H1 (cell line): ENCODE data around the gene TRIM32. TPM values are rescaled to one million over a fixed set of nuclear protein-coding genes. Genes with fewer than 3 reads are reported as not detected.

Source experiments
- CTCF ChIA-PET: fragments of 300-600 bp; sonication (Branson Sonifier 250); formaldehyde crosslinking; loops from one replicate; lab custom pipeline; 2021; ENCODE audit not compliant: partially characterized antibody; lab: Charles Lee
- POLR2A ChIA-PET: fragments of 300-600 bp; sonication (Branson Sonifier 250); formaldehyde crosslinking; loops from one replicate; lab custom pipeline; 2021; ENCODE audit warnings: inconsistent platforms; ENCODE audit not compliant: partially characterized antibody; lab: Charles Lee
- DNase-seq, 2 experiments: peaks; one replicate each; pipeline versions ENCODE4 v3.0.0 to v3.0.0-alpha.2; 2010 to 2022; ENCODE audit warnings: low spot score in 2 of 2, low read depth in 1 of 2, mixed read lengths in 1 of 2
- FAIRE-seq: peaks from 2 replicates; lab custom pipeline; 2011; peaks lifted over from hg19 to GRCh38; lab: Jason Lieb, UNC
- H2AFZ ChIP-seq: 2 replicates; pipeline ENCODE4 v1.8.1; 2012; ENCODE audit warnings: low read length, inconsistent platforms
- H2AK5ac ChIP-seq: 2 replicates; pipeline ENCODE4 v1.6.1; 2013; ENCODE audit warnings: low read depth, low read length
- H2BK120ac ChIP-seq: replicated peaks from 2 replicates; pipeline ENCODE3; 2013; ENCODE audit warnings: low read depth, low read length, inconsistent platforms
- H2BK12ac ChIP-seq: 2 replicates; pipeline ENCODE4 v1.6.1; 2013; ENCODE audit warnings: low read depth, low read length
- H2BK15ac ChIP-seq: 2 replicates; pipeline ENCODE4 v1.6.1; 2013; ENCODE audit warnings: low read length
- H2BK20ac ChIP-seq: 2 replicates; pipeline ENCODE4 v1.6.1; 2013; ENCODE audit warnings: low read length
- H2BK5ac ChIP-seq: 2 replicates; pipeline ENCODE4 v1.6.1; 2013; ENCODE audit warnings: low read depth, low read length
- H3K14ac ChIP-seq: 2 replicates; pipeline ENCODE4 v1.6.1; 2013; ENCODE audit warnings: inconsistent platforms; ENCODE audit not compliant: insufficient read length
- H3K18ac ChIP-seq: 2 replicates; pipeline ENCODE4 v1.6.1; 2013; ENCODE audit warnings: low read length; ENCODE audit errors: extremely low read depth
- H3K23ac ChIP-seq: 2 replicates; pipeline ENCODE4 v1.6.1; 2013; ENCODE audit warnings: inconsistent platforms; ENCODE audit not compliant: insufficient read length
- H3K23me2 ChIP-seq: 2 replicates; pipeline ENCODE4 v1.6.1; 2013; ENCODE audit warnings: low read depth, low read length
- H3K27ac ChIP-seq: 2 replicates; pipeline ENCODE4 v1.6.1; 2011; ENCODE audit warnings: low read depth, low read length, inconsistent platforms
- H3K27me3 ChIP-seq, 4 experiments: replicated peaks in 1 of 4; 1 replicate in 1 of 4; 2 replicates in 3 of 4; pipeline versions ENCODE4 v1.6.1 to v1.8.1; 2011 to 2013; ENCODE audit warnings: low read length in 3 of 4, mild to moderate bottlenecking in 3 of 4, inconsistent platforms in 2 of 4, mixed read lengths in 2 of 4, moderate library complexity in 1 of 4; ENCODE audit not compliant: control insufficient read depth in 3 of 4, insufficient read depth in 3 of 4; ENCODE audit errors: extremely low read depth in 1 of 4
- H3K36me3 ChIP-seq, 4 experiments: 2 replicates each; pipeline versions ENCODE4 v1.6.1 to v1.8.1; 2011 to 2013; ENCODE audit warnings: mild to moderate bottlenecking in 4 of 4, low read length in 3 of 4, moderate library complexity in 2 of 4, control low read depth in 1 of 4, inconsistent platforms in 1 of 4; ENCODE audit not compliant: insufficient read depth in 4 of 4, control insufficient read depth in 2 of 4
- H3K4ac ChIP-seq: replicated peaks from 2 replicates; pipeline ENCODE3; 2013; ENCODE audit warnings: low read length, low read depth, mixed read lengths, inconsistent platforms; ENCODE audit not compliant: insufficient read length
- H3K4me1 ChIP-seq, 4 experiments: replicated peaks in 1 of 4; 1 replicate in 1 of 4; 2 replicates in 3 of 4; pipeline versions ENCODE4 v1.6.1 to v1.8.1; 2011 to 2013; ENCODE audit warnings: low read length in 3 of 4, inconsistent platforms in 2 of 4, mixed read lengths in 1 of 4; ENCODE audit not compliant: insufficient read depth in 4 of 4, control insufficient read depth in 3 of 4
- H3K4me2 ChIP-seq, 2 experiments: 2 replicates each; pipeline versions ENCODE4 v1.6.1 to v1.8.1; 2011 to 2013; ENCODE audit warnings: low read depth in 2 of 2, low read length in 2 of 2, control low read depth in 1 of 2, inconsistent platforms in 1 of 2, mild to moderate bottlenecking in 1 of 2; ENCODE audit not compliant: insufficient read depth in 1 of 2
- H3K4me3 ChIP-seq, 4 experiments: fragments of 200-600, 300-600 bp in 1 of 4; sonication (generic), shearing (Covaris generic), sonication (Bioruptor Twin) in 1 of 4; 2 replicates each; pipeline versions ENCODE4 v1.5.1 to v1.8.1; 2011 to 2016; ENCODE audit warnings: low read length in 4 of 4, low read depth in 3 of 4, control low read depth in 2 of 4, inconsistent platforms in 2 of 4, mild to moderate bottlenecking in 2 of 4, mixed read lengths in 1 of 4, moderate library complexity in 1 of 4; ENCODE audit not compliant: insufficient read depth in 2 of 4; ENCODE audit errors: extremely low read depth in 1 of 4
- H3K56ac ChIP-seq: replicated peaks from 2 replicates; pipeline ENCODE3; 2013; ENCODE audit warnings: low read depth, mild to moderate bottlenecking, mixed read lengths, low read length, inconsistent platforms; ENCODE audit not compliant: insufficient read length
- H3K79me1 ChIP-seq: 2 replicates; pipeline ENCODE4 v1.6.1; 2013; ENCODE audit warnings: low read depth, low read length, control low read depth
- H3K79me2 ChIP-seq, 2 experiments: 2 replicates each; pipeline versions ENCODE4 v1.6.1 to v1.8.1; 2012 to 2013; ENCODE audit warnings: low read length in 2 of 2, mild to moderate bottlenecking in 2 of 2, inconsistent platforms in 1 of 2; ENCODE audit not compliant: insufficient read depth in 2 of 2, control insufficient read depth in 1 of 2
- H3K9ac ChIP-seq, 4 experiments: replicated peaks in 1 of 4; 1 replicate in 1 of 4; 2 replicates in 3 of 4; pipeline versions ENCODE4 v1.6.1 to v1.8.1; 2011 to 2013; ENCODE audit warnings: low read depth in 3 of 4, low read length in 3 of 4, control low read depth in 2 of 4, mild to moderate bottlenecking in 2 of 4, moderate library complexity in 2 of 4, inconsistent platforms in 1 of 4; ENCODE audit errors: extremely low read depth in 1 of 4
- H3K9me3 ChIP-seq, 2 experiments: 2 replicates each; pipeline versions ENCODE4 v1.6.1 to v1.8.1; 2012 to 2013; ENCODE audit warnings: mild to moderate bottlenecking in 2 of 2, moderate library complexity in 2 of 2, control low read depth in 1 of 2, inconsistent platforms in 1 of 2, low read depth in 1 of 2, low read length in 1 of 2, mixed read lengths in 1 of 2; ENCODE audit not compliant: insufficient read depth in 2 of 2
- H4K20me1 ChIP-seq, 2 experiments: replicated peaks in 1 of 2; 2 replicates each; pipeline versions ENCODE3 to v1.8.1; 2011 to 2013; ENCODE audit warnings: inconsistent platforms in 2 of 2, low read length in 2 of 2, mild to moderate bottlenecking in 1 of 2; ENCODE audit not compliant: insufficient read depth in 2 of 2, control insufficient read depth in 1 of 2
- H4K5ac ChIP-seq: 2 replicates; pipeline ENCODE4 v1.6.1; 2013; ENCODE audit warnings: low read length, low read depth, mixed read lengths, inconsistent platforms; ENCODE audit not compliant: insufficient read length
- H4K8ac ChIP-seq: 2 replicates; pipeline ENCODE4 v1.8.0; 2013; ENCODE audit warnings: mild to moderate bottlenecking, moderate library complexity, low read length, inconsistent platforms; ENCODE audit not compliant: insufficient read depth; ENCODE audit errors: extremely low read depth
- H4K91ac ChIP-seq: replicated peaks from 2 replicates; pipeline ENCODE3; 2013; ENCODE audit warnings: low read length, mixed read lengths, inconsistent platforms; ENCODE audit not compliant: insufficient read length
- EGR1 ChIP-seq: IDR thresholded peaks from 2 replicates; pipeline ENCODE4 v1.6.1; 2011; ENCODE audit warnings: low read depth, low read length, borderline replicate concordance
- RAD21 ChIP-seq, 2 experiments: IDR thresholded peaks in 1 of 2; conservative IDR thresholded peaks in 1 of 2; 2 replicates each; pipeline ENCODE4 v1.6.1; 2011; ENCODE audit warnings: low read depth in 2 of 2, low read length in 2 of 2, improper control_type of control experiment in 1 of 2, inconsistent platforms in 1 of 2, mild to moderate bottlenecking in 1 of 2, moderate library complexity in 1 of 2
- RFX5 ChIP-seq: IDR thresholded peaks from 2 replicates; pipeline ENCODE4 v1.6.1; 2011; ENCODE audit warnings: low read depth, low read length, improper control_type of control experiment, borderline replicate concordance
- SIX5 ChIP-seq: IDR thresholded peaks from 2 replicates; pipeline ENCODE4 v1.6.1; 2011; ENCODE audit warnings: mild to moderate bottlenecking, low read depth, low read length
- WGBS, 2 experiments: shearing (Covaris generic) in 1 of 2; methylation state at CpG; one replicate each; pipeline versions ENCODE4 v1.1.6 to v1.1.7; 2013 to 2015; ENCODE audit warnings: low lambda C conversion rate in 2 of 2, mixed read lengths in 2 of 2, inconsistent platforms in 1 of 2, low coverage in 1 of 2, missing lambda C conversion rate in 1 of 2; ENCODE audit not compliant: insufficient replicate concordance in 2 of 2, insufficient coverage in 1 of 2, insufficient read length in 1 of 2; ENCODE audit errors: extremely low coverage in 1 of 2, missing lambda C conversion rate in 1 of 2; 5-methylcytosine and 5-hydroxymethylcytosine counted together
- long read RNA-seq, 2 experiments: library from RNA in 1 of 2; library from capped mRNA in 1 of 2; stranded (forward); transcript quantifications; one replicate each; pipeline ENCODE4 v2.0.0, GENCODE V29; 2021; ENCODE audit warnings: inconsistent platforms in 1 of 2
- polyA minus RNA-seq, 3 experiments: library from RNA; depleted of rRNA, polyadenylated mRNA; stranded (reverse); fragments of >200 nt; gene quantifications; 1 replicate in 2 of 3; 2 replicates in 1 of 3; pipeline ENCODE4 v1.2.3, GENCODE V29; 2011
- polyA plus RNA-seq, 7 experiments: library from polyadenylated mRNA; depleted of rRNA in 3 of 7; stranded (reverse) in 5 of 7; unstranded in 2 of 7; fragments of >200 nt in 5 of 7; fragments of 200-250 nt in 2 of 7; gene quantifications; 1 replicate in 5 of 7; 2 replicates in 1 of 7; 4 replicates in 1 of 7; pipeline versions ENCODE4 v1.2.1 to v1.2.3, GENCODE V29; 2011 to 2013; ENCODE audit warnings: missing spikeins in 2 of 7, mixed read lengths in 2 of 7
- total RNA-seq: library from RNA; stranded (reverse); fragmentation: NEBNext Ultra II Directional; extraction: Animal tissue kit (Norgen Biotek cat#: 25700); gene quantifications from 2 replicates; pipeline ENCODE4 v1.2.1, GENCODE V29; 2021

TRIM32 gene, protein sequence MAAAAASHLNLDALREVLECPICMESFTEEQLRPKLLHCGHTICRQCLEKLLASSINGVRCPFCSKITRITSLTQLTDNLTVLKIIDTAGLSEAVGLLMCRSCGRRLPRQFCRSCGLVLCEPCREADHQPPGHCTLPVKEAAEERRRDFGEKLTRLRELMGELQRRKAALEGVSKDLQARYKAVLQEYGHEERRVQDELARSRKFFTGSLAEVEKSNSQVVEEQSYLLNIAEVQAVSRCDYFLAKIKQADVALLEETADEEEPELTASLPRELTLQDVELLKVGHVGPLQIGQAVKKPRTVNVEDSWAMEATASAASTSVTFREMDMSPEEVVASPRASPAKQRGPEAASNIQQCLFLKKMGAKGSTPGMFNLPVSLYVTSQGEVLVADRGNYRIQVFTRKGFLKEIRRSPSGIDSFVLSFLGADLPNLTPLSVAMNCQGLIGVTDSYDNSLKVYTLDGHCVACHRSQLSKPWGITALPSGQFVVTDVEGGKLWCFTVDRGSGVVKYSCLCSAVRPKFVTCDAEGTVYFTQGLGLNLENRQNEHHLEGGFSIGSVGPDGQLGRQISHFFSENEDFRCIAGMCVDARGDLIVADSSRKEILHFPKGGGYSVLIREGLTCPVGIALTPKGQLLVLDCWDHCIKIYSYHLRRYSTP
- total RNA-seq, result 17.3 and 17.9 TPM in 2 replicates
- 9.2 and 10.5 TPM in 2 replicates for polyA plus RNA-seq (2011; rRNA removed)
- polyA plus RNA-seq (2011; cell fraction: cytosol; rRNA removed), result 10.3 TPM
- polyA plus RNA-seq (2011; cell fraction: nucleus; rRNA removed), result 14.9 TPM
- 8.7 to 11.6 TPM (median 10.5 TPM) in 4 replicates for polyA plus RNA-seq (2012, experiment 1 of 2)
- polyA plus RNA-seq (2012, experiment 2 of 2), result 6.1 TPM
- polyA plus RNA-seq (2013, experiment 1 of 2), result 6.6 TPM
- 7.0 TPM for polyA plus RNA-seq (2013, experiment 2 of 2)
- 36.5 and 38.1 TPM in 2 replicates for polyA minus RNA-seq (2011; rRNA and poly(A)+ RNA removed)
- 10.1 TPM for polyA minus RNA-seq (2011; cell fraction: cytosol; rRNA and poly(A)+ RNA removed)
- polyA minus RNA-seq (2011; cell fraction: nucleus; rRNA and poly(A)+ RNA removed), result 22.4 TPM
- long read RNA-seq, experiment 1, partial matches to known transcripts, result 1 of 11 reads
- long read RNA-seq, experiment 1, other reads (novel, unspliced or antisense), result 9 of 11 reads
- long read RNA-seq, experiment 2, partial matches to known transcripts, result 0 of 5 reads
- long read RNA-seq, experiment 2, other reads (novel, unspliced or antisense), result 1 of 5 reads

DNA sequence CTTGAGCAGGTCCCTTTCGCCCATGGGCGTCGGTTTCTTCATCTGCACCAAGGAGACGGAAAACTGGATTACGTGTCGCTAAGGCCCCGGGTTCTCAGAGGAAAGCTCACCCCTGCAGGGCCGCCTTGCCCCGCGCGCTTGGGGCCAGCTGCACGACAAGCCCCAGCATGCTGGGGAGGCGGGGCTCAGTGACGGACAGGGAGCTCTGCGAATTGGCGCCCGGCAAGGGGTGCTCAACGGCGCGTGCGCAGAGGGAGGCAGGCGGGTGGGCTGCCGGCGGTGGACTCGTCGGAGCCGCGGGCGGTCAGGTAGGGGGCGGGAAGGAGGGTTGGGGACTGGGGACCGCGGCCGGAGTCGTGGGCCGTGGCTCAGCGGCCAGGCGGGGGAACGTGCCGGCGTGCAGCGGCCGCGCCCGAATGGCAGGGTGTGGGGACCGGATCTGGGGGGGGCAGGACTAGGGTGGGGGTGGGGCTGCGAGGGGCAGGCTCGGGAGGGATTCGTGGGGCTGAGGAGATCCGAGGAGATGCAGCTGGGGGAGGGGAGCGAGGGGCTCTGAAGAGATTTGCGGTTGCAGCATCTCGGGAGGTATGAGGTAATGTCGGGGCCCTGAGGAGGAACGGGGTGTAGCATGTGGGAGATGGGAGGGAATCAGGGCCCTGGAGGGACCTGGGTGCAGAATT lies at the start of gene TRIM32:
Gene TRIM32, plus strand, starts transcription at position 232 of the 680 bp plus-strand sequence. CDS start 10,438 bp downstream, outside the sequence.
- Histone ChIP-seq H3K14ac (no peak within 1 kb of the TSS), H3K4me1 (peaks cover 0 to 9% (median 1%) of the 10 kb centered on the region in 4 experiments; a peak in 5 of 7 replicates), H2BK5ac (peak within 1 kb of the TSS; percentile 75; the same call in 1 of the 2 replicates), H2BK20ac (peak within 1 kb of the TSS; percentile 77; the same call in 1 of the 2 replicates), H3K23ac (no peak within 1 kb of the TSS), H2AK5ac (no peak within 1 kb of the TSS), H4K8ac (peak within 1 kb of the TSS; percentile 84), H3K79me2 (peaks cover 0 to 23% of the 10 kb centered on the region in 2 experiments; a peak in 2 of 4 replicates), H3K27ac (no peak within 1 kb of the TSS; the same call in none of the 2 replicates), H3K23me2 (peaks cover 12% of the 10 kb centered on the region), H3K18ac (peak within 1 kb of the TSS; percentile 98), H3K79me1 (no peaks in the 10 kb centered on the region; the same call in 1 of the 2 replicates), H3K36me3 (no peaks in the 10 kb centered on the region; a peak in 1 of 8 replicates), H4K20me1 (peaks cover 1 to 2% of the 10 kb centered on the region in 2 experiments), H2BK120ac (no peak within 1 kb of the TSS), H2BK15ac (peak within 1 kb of the TSS; percentile 83; the same call in 1 of the 2 replicates), H3K56ac (peak within 1 kb of the TSS; percentile 90), H4K5ac (peak within 1 kb of the TSS; percentile 52), H3K4me3 (peak within 1 kb of the TSS; percentile 55 to 89 (median 62)), H3K27me3 (no peaks in the 10 kb centered on the region; a peak in 2 of 7 replicates), H2BK12ac (peak within 1 kb of the TSS; percentile 97; the same call in 1 of the 2 replicates), H2AFZ (peak within 1 kb of the TSS; percentile 94; the same call in 1 of the 2 replicates), H3K9me3 (no peaks in the 10 kb centered on the region), H3K4me2 (peak within 1 kb of the TSS; percentile 81 to 96), H4K91ac (peak within 1 kb of the TSS; percentile 37), H3K9ac (peak within 1 kb of the TSS in 3 of 4 experiments; percentile 35 to 78 (median 59); a peak in 5 of 7 replicates), H3K4ac (peak within 1 kb of the TSS; percentile 74)
- DNase-seq (peak; percentile 82 to 99), FAIRE-seq (no peak)
- whole genome bisulfite sequencing, 2 experiments, result 2% methylated on average over 22 of the region's 54 CpGs; no CpG with 5 or more reads in 1 of the 2 experiments
- CTCF ChIA-PET, result interaction anchor here (0.9 to 1.2 kb wide), 3 partner anchors 14 to 361 kb away, joined by 3 read pairs; no protein-coding TSS in a partner anchor
- POLR2A ChIA-PET, result interaction anchor here (0.7 to 1.5 kb wide), 6 partner anchors 11 to 212 kb away, joined by 3 to 8 read pairs (median 3); no protein-coding TSS in a partner anchor
- TF ChIP-seq RAD21 (IDR thresholded peaks at IDR 0.05 in 1 of 2, conservative IDR thresholded peaks at IDR 0.05 in 1 of 2; ENCODE audit: low read depth in 2 of 2, low read length in 2 of 2) (no peak), EGR1 (no peak), RFX5 (no peak), SIX5 (no peak)
